GM19023 (cell line): ENCODE data around the gene PACS2.

Experiments
- ATAC-seq: cut with Tn5 transposase; IDR thresholded peaks from one replicate; pipeline ENCODE4 v1.9.1; 2021; ENCODE audit warnings: mild to moderate bottlenecking, moderate library complexity; ENCODE audit not compliant: unreplicated experiment

PACS2 gene

GRCh38 chr14:105384041-105384557 is 69.6 kb downstream of the PACS2 start:
- ATAC-seq: no peak

GRCh38 chr14:105384605-105385321 is 70.2 kb downstream of the PACS2 start:
- no peak for ATAC-seq

GRCh38 chr14:105385322-105385637 is 70.7 kb downstream of the PACS2 start:
- no peak for ATAC-seq

- ATAC-seq: no peak
These were observed 71.3 kb downstream of the PACS2 start for GRCh38 chr14:105385698-105386365.

GRCh38 chr14:105386581-105387529 is 72.3 kb downstream of the PACS2 start:
- ATAC-seq: no peak

GRCh38 chr14:105387530-105387922 is 73.0 kb downstream of the PACS2 start:
- ATAC-seq: no peak

- no peak for ATAC-seq
These were observed 73.8 kb downstream of the PACS2 start for GRCh38 chr14:105388110-105388951.

- ATAC-seq: no peak
These were observed 74.4 kb downstream of the PACS2 start for GRCh38 chr14:105388976-105389375.

- ATAC-seq: no peak
These were observed 75.0 kb downstream of the PACS2 start for GRCh38 chr14:105389534-105389933.

- ATAC-seq: no peak
These were observed 75.7 kb downstream of the PACS2 start for GRCh38 chr14:105389976-105390848.

GRCh38 chr14:105390849-105391500 is 76.4 kb downstream of the PACS2 start:
- no peak for ATAC-seq

GRCh38 chr14:105391541-105391940 is 77.0 kb downstream of the PACS2 start:
- ATAC-seq: no peak

- no peak for ATAC-seq
These were observed 77.9 kb downstream of the PACS2 start for GRCh38 chr14:105392131-105393090.

- no peak for ATAC-seq
These were observed 78.6 kb downstream of the PACS2 start for GRCh38 chr14:105393151-105393550.

- ATAC-seq: no peak
These were observed 80.4 kb downstream of the PACS2 start for GRCh38 chr14:105394714-105395537.

GRCh38 chr14:105395538-105395854 is 80.9 kb downstream of the PACS2 start:
- ATAC-seq: no peak

GRCh38 chr14:105397350-105397931 is 82.9 kb downstream of the PACS2 start:
- no peak for ATAC-seq
